Measurements from ENCODE around the gene BPIFB1. TPM values are rescaled to one million over a fixed set of nuclear protein-coding genes. Genes with fewer than 3 reads are reported as not detected.

Gene BPIFB1
- total and polyA plus RNA-seq, 2 of the 8 experiments (the other 6 are each of a cell fraction or from before 2014, with no cell fraction given) = not detected

DNA sequence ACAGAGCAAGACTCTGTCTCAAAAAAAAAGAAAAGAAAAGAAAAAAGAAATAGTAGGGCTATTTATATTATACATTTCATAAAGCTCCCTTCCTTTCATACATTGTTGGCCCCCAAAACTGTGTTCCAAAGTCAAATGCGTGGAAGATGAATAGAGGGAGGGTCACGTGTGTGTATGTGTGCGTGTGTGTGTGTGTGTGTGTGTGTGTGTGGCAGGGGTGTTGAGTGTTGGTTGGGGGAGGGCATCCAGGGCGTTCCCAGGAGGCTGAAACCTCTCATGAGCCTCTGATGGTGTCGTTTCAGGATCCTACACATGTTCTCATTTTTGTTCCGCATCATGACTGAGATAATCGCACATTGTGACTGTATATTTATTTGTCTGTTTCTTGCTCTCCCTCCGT lies 7.8 kb upstream of the BPIFB1 start (continued):
- TF ChIP-seq TBP (IDR thresholded peaks at IDR 0.05; ENCODE audit: low read depth, low read length) = no peak
- TF ChIP-seq MAX (IDR thresholded peaks at IDR 0.05) = no peak
- TF ChIP-seq TCF12 (IDR thresholded peaks at IDR 0.05; ENCODE audit: low read depth, low read length) = no peak
- no peak for TF ChIP-seq SIRT6 (IDR thresholded peaks at IDR 0.05; ENCODE audit: low read length)
- TF ChIP-seq SP1 (IDR thresholded peaks at IDR 0.05; ENCODE audit: low read depth, low read length) = no peak
- no peak for TF ChIP-seq CTBP2 (IDR thresholded peaks at IDR 0.05; ENCODE audit: borderline replicate concordance, insufficient read depth, insufficient read length, low read length)
- no peak for TF ChIP-seq CHD1 (IDR thresholded peaks at IDR 0.05; ENCODE audit: low read depth, low read length)
- no peak for TF ChIP-seq GTF2F1 (IDR thresholded peaks at IDR 0.05; ENCODE audit: borderline replicate concordance, low read depth, low read length)
- no peak for TF ChIP-seq JUN (IDR thresholded peaks at IDR 0.05; ENCODE audit: low read depth, low read length)

Measured in H1 (cell line).